Keratinocyte (primary cell): ENCODE data around the gene PANX2.

ENCODE experiments used
- CTCF ChIP-seq, 3 experiments: IDR thresholded peaks in 1 of 3; conservative IDR thresholded peaks in 1 of 3; optimal IDR thresholded peaks in 1 of 3; 2 replicates in 2 of 3; 3 replicates in 1 of 3; pipeline versions ENCODE3 to v1.5.1; 2011; ENCODE audit warnings: low read length in 3 of 3, mild to moderate bottlenecking in 3 of 3, moderate library complexity in 2 of 3, control low read depth in 1 of 3, inconsistent platforms in 1 of 3; ENCODE audit not compliant: insufficient read depth in 2 of 3; ENCODE audit errors: extremely low read depth in 1 of 3
- EZH2 ChIP-seq: IDR thresholded peaks from one replicate; pipeline ENCODE4 v1.6.1; 2012; ENCODE audit warnings: inconsistent platforms, mild to moderate bottlenecking, low read length, moderate library complexity

- TF ChIP-seq EZH2 (no peak), CTCF (optimal IDR thresholded peaks at IDR 0.05 in 1 of 3, IDR thresholded peaks at IDR 0.05 in 1 of 3, conservative IDR thresholded peaks at IDR 0.05 in 1 of 3; ENCODE audit: extremely low read depth in 1 of 3, insufficient read depth in 2 of 3, low read length in 3 of 3) (no peak)
Measured at GRCh38 chr22:50186761-50187523, 16.4 kb downstream of the PANX2 start.
